MM.1S (cell line): ENCODE data around the gene YPEL5.

Experiments used
- CTCF ChIP-seq: fragments of 300-600 bp; sonication (generic); IDR thresholded peaks from 2 replicates; pipeline ENCODE4 v1.5.1; 2016; ENCODE audit warnings: antibody characterized with exemption, low read length, mixed read lengths
- EZH2 ChIP-seq: fragments of 300-600 bp; sonication (generic); optimal IDR thresholded peaks from 2 replicates; pipeline ENCODE3; 2017; ENCODE audit warnings: low read depth, mild to moderate bottlenecking, antibody characterized with exemption, low read length, mixed read lengths
- EZH2phosphoT487 ChIP-seq: fragments of 300-600 bp; sonication (generic); IDR thresholded peaks from 2 replicates; pipeline ENCODE4 v1.6.1; 2018; ENCODE audit warnings: antibody characterized with exemption, low read length

GRCh38 chr2:30106543-30106942, 40.3 kb upstream of the YPEL5 start:
- TF ChIP-seq CTCF (no peak), EZH2 (no peak), EZH2phosphoT487 (no peak)
